RWPE2 (cell line): ENCODE measurements around the gene MED13.
"Not testable (repeated sequence)": the region's sequence is repeated elsewhere in the genome, so short reads cannot be mapped to it uniquely, and the experiment has no call there.

Experiments used
- ATAC-seq: fragments of 200-7000 bp; cut with Tn5 transposase; 3 replicates; pipeline ENCODE4 v1.9.1; 2021; ENCODE audit warnings: low read depth
- DNase-seq: peaks from one replicate; pipeline ENCODE4 v3.0.0-alpha.2; 2020; ENCODE audit warnings: low spot score
- H3K27ac ChIP-seq: fragments of 450-650 bp; 2 replicates; pipeline ENCODE4 v1.5.1; 2017; ENCODE audit warnings: mild to moderate bottlenecking; ENCODE audit not compliant: poor library complexity, severe bottlenecking
- H3K27me3 ChIP-seq: fragments of 250-450 bp; sonication (Bioruptor Pico); 2 replicates; pipeline ENCODE4 v1.5.1; 2021; ENCODE audit warnings: mild to moderate bottlenecking, moderate library complexity; ENCODE audit not compliant: insufficient read depth, poor library complexity, severe bottlenecking
- H3K36me3 ChIP-seq: fragments of 250-450 bp; sonication (Bioruptor Pico); 2 replicates; pipeline ENCODE4 v1.5.1; 2020; ENCODE audit warnings: low read depth, mild to moderate bottlenecking, moderate library complexity
- H3K4me1 ChIP-seq: fragments of 250-450 bp; sonication (Bioruptor Pico); 2 replicates; pipeline ENCODE4 v1.5.1; 2021; ENCODE audit warnings: mild to moderate bottlenecking, moderate library complexity; ENCODE audit not compliant: insufficient read depth, poor library complexity, severe bottlenecking
- H3K4me3 ChIP-seq: fragments of 250-450 bp; sonication (Bioruptor Pico); 2 replicates; pipeline ENCODE4 v1.5.1; 2021; ENCODE audit warnings: mild to moderate bottlenecking, moderate library complexity; ENCODE audit not compliant: severe bottlenecking
- H3K9me3 ChIP-seq: fragments of 250-450 bp; sonication (Bioruptor Pico); 2 replicates; pipeline ENCODE4 v1.5.1; 2021; ENCODE audit warnings: mild to moderate bottlenecking, moderate library complexity; ENCODE audit not compliant: severe bottlenecking
- CTCF ChIP-seq: fragments of 450-650 bp; IDR thresholded peaks from one replicate; pipeline ENCODE4 v1.5.1; 2017; ENCODE audit warnings: mild to moderate bottlenecking, moderate library complexity; ENCODE audit not compliant: poor library complexity, severe bottlenecking

MED13 gene

DNA sequence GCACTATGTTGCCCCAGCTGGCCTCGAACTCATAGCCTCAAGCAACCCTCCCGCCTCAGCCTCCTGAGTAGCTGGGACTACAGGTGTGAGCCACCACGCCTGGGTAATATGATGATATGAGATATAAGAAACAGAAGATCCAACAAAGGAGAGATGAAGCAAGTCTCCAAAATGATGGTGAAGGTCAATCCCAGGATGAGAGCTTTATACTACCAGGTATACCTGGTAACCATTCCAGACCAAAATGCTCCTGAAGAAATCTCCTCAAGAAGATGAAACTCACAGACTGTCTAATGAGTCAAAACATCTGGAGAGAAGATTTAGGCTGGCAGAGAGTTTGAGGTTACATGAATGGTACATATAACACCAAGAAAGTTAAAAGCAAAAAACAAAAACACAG, 161.8 kb downstream of the MED13 start:
- Histone ChIP-seq H3K9me3 (no peaks in the 10 kb centered on the region), H3K4me1 (no peaks in the 10 kb centered on the region), H3K36me3 (peaks cover 82% of the 10 kb centered on the region), H3K27ac (no peak overlapping the region), H3K4me3 (no peak overlapping the region), H3K27me3 (no peaks in the 10 kb centered on the region)
- TF ChIP-seq CTCF = no peak
- ATAC-seq (no peak), DNase-seq (no peak)

GRCh38 chr17:61897548-61898180, 167.4 kb downstream of the MED13 start:
- peaks cover 86% of the 10 kb centered on the region for H3K36me3 ChIP-seq
- no peak overlapping the region for H3K27ac ChIP-seq
- no peaks in the 10 kb centered on the region for H3K9me3 ChIP-seq
- ATAC-seq (no peak), DNase-seq (no peak)
- no peak for TF ChIP-seq CTCF
- no peaks in the 10 kb centered on the region for H3K27me3 ChIP-seq
- H3K4me3 ChIP-seq = no peak overlapping the region
- no peaks in the 10 kb centered on the region for H3K4me1 ChIP-seq

GRCh38 chr17:61895391-61895790, 169.7 kb downstream of the MED13 start:
- Histone ChIP-seq H3K4me3 (no peak overlapping the region), H3K27me3 (no peaks in the 10 kb centered on the region), H3K27ac (no peak overlapping the region), H3K9me3 (no peaks in the 10 kb centered on the region), H3K4me1 (no peaks in the 10 kb centered on the region), H3K36me3 (peaks cover 86% of the 10 kb centered on the region)
- TF ChIP-seq CTCF = no peak
- ATAC-seq (no peak), DNase-seq (no peak)

DNA sequence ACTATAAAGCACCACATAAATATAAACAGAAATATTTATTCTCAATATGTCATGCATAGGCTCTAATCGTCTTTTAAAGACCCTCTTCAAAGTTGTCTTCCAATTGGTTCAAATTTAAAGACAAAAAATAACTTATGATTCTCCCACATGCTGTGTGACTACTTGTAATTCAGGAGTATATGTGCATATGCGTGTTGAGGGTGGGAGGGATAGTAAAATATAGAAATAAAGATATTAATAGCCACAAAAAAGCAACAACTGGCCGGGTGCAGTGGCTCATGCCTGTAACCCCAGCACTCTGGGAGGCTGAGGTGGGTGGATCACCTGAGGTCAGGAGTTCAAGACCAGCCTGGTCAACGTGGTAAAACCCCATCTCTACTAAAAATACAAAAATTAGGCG, 170.8 kb downstream of the MED13 start:
- H3K36me3 ChIP-seq = peaks cover 87% of the 10 kb centered on the region
- H3K4me3 ChIP-seq, H3K27ac ChIP-seq, H3K27me3 ChIP-seq, ATAC-seq, DNase-seq, H3K9me3 ChIP-seq, H3K4me1 ChIP-seq: not testable (repeated sequence)
